Activated CD8-positive, alpha-beta memory T cell treated with anti-CD3 and anti-CD28 coated beads, Interleukin-2, amount 10 ng/mL, durations not matched to agents 7 days and 5 days (primary cell): ENCODE measurements around the gene TMEM47. TPM values are rescaled to one million over a fixed set of nuclear protein-coding genes. Genes with fewer than 3 reads are reported as not detected.

Source experiments
- ATAC-seq: fragments of 150-1000 bp; cut with Tn5 transposase; one replicate; pipeline ENCODE4 v1.10.0; 2021; ENCODE audit warnings: moderate library complexity
- CTCF ChIA-PET: fragments of 350-600 bp; sonication (Branson Sonifier 250); formaldehyde crosslinking; loops from one replicate; lab custom pipeline; 2021; ENCODE audit warnings: antibody characterized with exemption; lab: Charles Lee
- DNase-seq: peaks from one replicate; pipeline ENCODE4 v3.0.0-alpha.2; 2020
- H3K27ac Mint-ChIP-seq: one replicate; pipeline ENCODE4 v1.8.0; 2021; ENCODE audit warnings: mild to moderate bottlenecking, mixed read lengths
- H3K27me3 Mint-ChIP-seq: one replicate; pipeline ENCODE4 v1.8.0; 2021; ENCODE audit warnings: mixed read lengths
- H3K36me3 Mint-ChIP-seq: one replicate; pipeline ENCODE4 v1.8.0; 2021; ENCODE audit warnings: mild to moderate bottlenecking, mixed read lengths
- H3K4me1 Mint-ChIP-seq: one replicate; pipeline ENCODE4 v1.8.0; 2021; ENCODE audit warnings: mixed read lengths
- H3K4me3 Mint-ChIP-seq: one replicate; pipeline ENCODE4 v1.8.0; 2021; ENCODE audit warnings: mild to moderate bottlenecking, moderate library complexity, mixed read lengths
- H3K9me3 Mint-ChIP-seq: one replicate; pipeline ENCODE4 v1.8.0; 2022; ENCODE audit warnings: low read depth, mixed read lengths
- total RNA-seq, 2 experiments: library from RNA; stranded (reverse); gene quantifications; one replicate each; pipeline ENCODE4 v1.2.3, GENCODE V29; 2021

The TMEM47 gene
- total RNA-seq, 2 experiments from 2014 or later = not detected

GRCh38 chrX:34631479-34632220 lies 25.4 kb downstream of the TMEM47 start:
- H3K4me3 Mint-ChIP-seq = no peak overlapping the region
- no peak for DNase-seq
- no peaks in the 10 kb centered on the region for H3K9me3 Mint-ChIP-seq
- no peaks in the 10 kb centered on the region for H3K4me1 Mint-ChIP-seq
- CTCF ChIA-PET = no interaction called here
- no peak for ATAC-seq
- no peak overlapping the region for H3K27ac Mint-ChIP-seq
- H3K36me3 Mint-ChIP-seq = no peaks in the 10 kb centered on the region
- H3K27me3 Mint-ChIP-seq = no peaks in the 10 kb centered on the region

GRCh38 chrX:34629572-34629971 lies 27.5 kb downstream of the TMEM47 start:
- ATAC-seq (no peak), DNase-seq (no peak)
- Mint-ChIP-seq H3K36me3 (no peaks in the 10 kb centered on the region), H3K9me3 (no peaks in the 10 kb centered on the region), H3K27me3 (no peaks in the 10 kb centered on the region), H3K27ac (no peak overlapping the region), H3K4me1 (no peaks in the 10 kb centered on the region), H3K4me3 (no peak overlapping the region)
- CTCF ChIA-PET = no interaction called here

GRCh38 chrX:34624416-34624815 lies 32.7 kb downstream of the TMEM47 start:
- Mint-ChIP-seq H3K36me3 (no peaks in the 10 kb centered on the region), H3K9me3 (no peaks in the 10 kb centered on the region), H3K27me3 (no peaks in the 10 kb centered on the region), H3K4me1 (no peaks in the 10 kb centered on the region), H3K27ac (no peak overlapping the region), H3K4me3 (no peak overlapping the region)
- no peak for DNase-seq
- no peak for ATAC-seq
- CTCF ChIA-PET = no interaction called here

- H3K36me3 Mint-ChIP-seq = no peaks in the 10 kb centered on the region
- ATAC-seq = no peak
- DNase-seq = no peak
- no peak overlapping the region for H3K27ac Mint-ChIP-seq
- no peaks in the 10 kb centered on the region for H3K4me1 Mint-ChIP-seq
- CTCF ChIA-PET = no interaction called here
- no peak overlapping the region for H3K4me3 Mint-ChIP-seq
- H3K9me3 Mint-ChIP-seq = no peaks in the 10 kb centered on the region
- H3K27me3 Mint-ChIP-seq = no peaks in the 10 kb centered on the region
Observed at GRCh38 chrX:34619920-34620319, 37.2 kb downstream of the TMEM47 start.

GRCh38 chrX:34612036-34612435 lies 45.0 kb downstream of the TMEM47 start:
- H3K4me1 Mint-ChIP-seq = no peaks in the 10 kb centered on the region
- peaks cover 6% of the 10 kb centered on the region for H3K9me3 Mint-ChIP-seq
- H3K4me3 Mint-ChIP-seq = no peak overlapping the region
- no peaks in the 10 kb centered on the region for H3K36me3 Mint-ChIP-seq
- no peak overlapping the region for H3K27ac Mint-ChIP-seq
- CTCF ChIA-PET = no interaction called here
- DNase-seq (no peak), ATAC-seq (no peak)
- no peaks in the 10 kb centered on the region for H3K27me3 Mint-ChIP-seq

- CTCF ChIA-PET = no interaction called here
- H3K36me3 Mint-ChIP-seq = no peaks in the 10 kb centered on the region
- ATAC-seq = no peak
Observed at GRCh38 chrX:34598362-34598761, 58.7 kb downstream of the TMEM47 start.

GRCh38 chrX:34586936-34587335 lies 70.1 kb downstream of the TMEM47 start:
- DNase-seq (no peak), ATAC-seq (no peak)
- no peak overlapping the region for H3K4me3 Mint-ChIP-seq
- H3K27me3 Mint-ChIP-seq = no peaks in the 10 kb centered on the region
- no peaks in the 10 kb centered on the region for H3K36me3 Mint-ChIP-seq
- no peaks in the 10 kb centered on the region for H3K4me1 Mint-ChIP-seq
- peaks cover 2% of the 10 kb centered on the region for H3K9me3 Mint-ChIP-seq
- CTCF ChIA-PET = no interaction called here
- H3K27ac Mint-ChIP-seq = no peak overlapping the region

More at GRCh38 chrX:34598362-34598761, 58.7 kb downstream of the TMEM47 start:
- H3K27me3 Mint-ChIP-seq = no peaks in the 10 kb centered on the region
- DNase-seq = no peak
- H3K4me3 Mint-ChIP-seq = no peak overlapping the region
- peaks cover 5% of the 10 kb centered on the region for H3K9me3 Mint-ChIP-seq
- no peak overlapping the region for H3K27ac Mint-ChIP-seq
- H3K4me1 Mint-ChIP-seq = no peaks in the 10 kb centered on the region

GRCh38 chrX:34586346-34586911 lies 70.7 kb downstream of the TMEM47 start:
- H3K4me3 Mint-ChIP-seq = no peak overlapping the region
- H3K36me3 Mint-ChIP-seq = no peaks in the 10 kb centered on the region
- DNase-seq = no peak
- H3K9me3 Mint-ChIP-seq = peaks cover 2% of the 10 kb centered on the region
- no peaks in the 10 kb centered on the region for H3K27me3 Mint-ChIP-seq
- CTCF ChIA-PET = no interaction called here
- ATAC-seq = no peak
- no peaks in the 10 kb centered on the region for H3K4me1 Mint-ChIP-seq
- no peak overlapping the region for H3K27ac Mint-ChIP-seq

GRCh38 chrX:34585561-34585960 lies 71.5 kb downstream of the TMEM47 start:
- Mint-ChIP-seq H3K4me1 (no peaks in the 10 kb centered on the region), H3K36me3 (no peaks in the 10 kb centered on the region), H3K27ac (no peak overlapping the region), H3K9me3 (peaks cover 2% of the 10 kb centered on the region), H3K4me3 (no peak overlapping the region), H3K27me3 (no peaks in the 10 kb centered on the region)
- ATAC-seq = no peak
- no peak for DNase-seq
- CTCF ChIA-PET = no interaction called here

GRCh38 chrX:34584781-34585180 lies 72.3 kb downstream of the TMEM47 start:
- H3K36me3 Mint-ChIP-seq = no peaks in the 10 kb centered on the region
- H3K4me1 Mint-ChIP-seq = no peaks in the 10 kb centered on the region
- CTCF ChIA-PET = no interaction called here
- peaks cover 2% of the 10 kb centered on the region for H3K9me3 Mint-ChIP-seq
- H3K27ac Mint-ChIP-seq = no peak overlapping the region
- H3K4me3 Mint-ChIP-seq = no peak overlapping the region
- no peaks in the 10 kb centered on the region for H3K27me3 Mint-ChIP-seq
- no peak for ATAC-seq
- DNase-seq = no peak

GRCh38 chrX:34580069-34580468 lies 77.0 kb downstream of the TMEM47 start:
- Mint-ChIP-seq H3K27ac (no peak overlapping the region), H3K4me1 (no peaks in the 10 kb centered on the region), H3K4me3 (no peak overlapping the region), H3K36me3 (no peaks in the 10 kb centered on the region), H3K27me3 (no peaks in the 10 kb centered on the region), H3K9me3 (no peaks in the 10 kb centered on the region)
- ATAC-seq (no peak), DNase-seq (no peak)
- CTCF ChIA-PET = no interaction called here

GRCh38 chrX:34578237-34578636 lies 78.8 kb downstream of the TMEM47 start:
- Mint-ChIP-seq H3K4me3 (no peak overlapping the region), H3K27me3 (no peaks in the 10 kb centered on the region), H3K36me3 (no peaks in the 10 kb centered on the region), H3K27ac (no peak overlapping the region), H3K9me3 (no peaks in the 10 kb centered on the region), H3K4me1 (no peaks in the 10 kb centered on the region)
- DNase-seq (no peak), ATAC-seq (no peak)
- CTCF ChIA-PET = no interaction called here
